ENCODE measurements around the gene LRRC15.

GRCh38 chr3:194320100-194320499 lies 49.4 kb downstream of the LRRC15 start:
- no peak for TF ChIP-seq CTCF (IDR thresholded peaks at IDR 0.05; ENCODE audit: low read depth, low read length)
- no peak for TF ChIP-seq POLR2A (IDR thresholded peaks at IDR 0.05; ENCODE audit: extremely low read depth, insufficient read length)

All from NB4 (cell line).